Embryonic facial prominence (tissue), 1 donor: Measurements from ENCODE around the gene BRIP1.
"Not testable (repeated sequence)": the region's sequence is repeated elsewhere in the genome, so short reads cannot be mapped to it uniquely, and the experiment has no call there.

Experiments
- DNase-seq: peaks from one replicate; pipeline ENCODE4 v3.0.0-alpha.2; 2016; ENCODE audit errors: extremely low spot score

The BRIP1 gene

GRCh38 chr17:61867033-61867432 is 3.7 kb upstream of the BRIP1 start:
- no peak for DNase-seq

- no peak for DNase-seq
These were observed 436 bp upstream of the BRIP1 start for GRCh38 chr17:61863801-61864126.

DNA sequence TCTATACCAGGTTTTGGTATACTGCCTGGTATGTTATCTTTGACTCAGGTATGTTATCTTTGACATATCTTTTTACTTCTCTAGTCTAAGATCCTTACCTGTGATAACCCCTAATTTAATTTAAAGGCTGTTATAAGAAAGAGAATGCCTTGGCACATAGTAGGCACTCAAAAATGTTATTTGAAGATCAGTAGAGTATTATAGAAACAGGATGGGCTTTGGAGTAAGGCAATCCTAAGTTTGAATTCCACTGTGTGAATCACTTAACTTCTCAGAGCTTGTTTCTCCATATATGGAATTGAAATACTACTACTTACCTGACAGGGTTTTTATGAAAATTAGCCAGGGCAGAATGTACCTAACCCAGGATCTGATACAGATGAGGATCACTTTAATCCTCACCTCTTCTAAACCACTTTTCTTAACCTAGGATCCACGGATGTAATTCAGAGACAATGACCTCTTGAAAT is 1.2 kb downstream of the BRIP1 start:
- DNase-seq: no peak

DNA sequence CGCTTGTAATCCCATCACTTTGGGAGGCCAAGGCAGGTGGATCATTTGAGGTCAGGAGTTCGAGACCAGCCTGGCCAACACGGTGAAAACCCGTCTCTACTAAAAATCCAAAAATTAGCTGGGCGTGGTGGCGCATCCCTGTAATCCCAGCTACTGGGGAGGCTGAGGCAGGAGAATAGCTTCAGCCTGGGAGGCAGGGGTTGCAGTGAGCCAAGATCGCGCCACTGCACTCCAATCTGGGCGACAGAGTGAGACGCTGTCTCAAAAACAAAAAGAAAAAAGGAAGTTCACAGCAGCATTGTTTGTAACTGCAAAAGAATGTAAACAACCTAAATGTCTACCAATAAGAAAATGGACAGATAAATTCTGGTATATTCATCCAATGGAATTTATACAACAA is 2.9 kb downstream of the BRIP1 start:
- not testable (repeated sequence) for DNase-seq

- no peak for DNase-seq
These were observed 7.3 kb downstream of the BRIP1 start for GRCh38 chr17:61856035-61856434.

GRCh38 chr17:61852857-61853256 is 10.5 kb downstream of the BRIP1 start:
- no peak for DNase-seq

GRCh38 chr17:61849674-61850073 is 13.7 kb downstream of the BRIP1 start:
- DNase-seq: no peak

DNA sequence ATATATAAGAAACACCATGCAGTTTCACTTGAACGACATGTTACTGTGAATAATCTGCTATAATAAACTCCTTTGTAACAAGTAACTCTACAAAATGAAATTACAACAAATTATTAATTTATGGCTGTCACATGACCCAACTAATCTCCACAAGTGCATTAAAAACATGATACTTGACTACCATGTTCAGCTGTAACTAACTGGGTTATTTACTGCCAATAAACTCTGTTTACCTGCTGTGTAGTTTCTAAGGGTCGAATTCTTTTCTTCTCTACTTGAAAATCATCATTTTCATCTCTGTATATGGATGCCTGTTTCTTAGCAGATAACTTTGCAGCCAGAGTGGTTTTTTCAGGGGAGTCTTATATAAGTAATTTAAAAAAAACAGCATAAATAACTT is 14.4 kb downstream of the BRIP1 start:
- DNase-seq: no peak

- DNase-seq: no peak
These were observed 15.1 kb downstream of the BRIP1 start for GRCh38 chr17:61848247-61848646.

DNA sequence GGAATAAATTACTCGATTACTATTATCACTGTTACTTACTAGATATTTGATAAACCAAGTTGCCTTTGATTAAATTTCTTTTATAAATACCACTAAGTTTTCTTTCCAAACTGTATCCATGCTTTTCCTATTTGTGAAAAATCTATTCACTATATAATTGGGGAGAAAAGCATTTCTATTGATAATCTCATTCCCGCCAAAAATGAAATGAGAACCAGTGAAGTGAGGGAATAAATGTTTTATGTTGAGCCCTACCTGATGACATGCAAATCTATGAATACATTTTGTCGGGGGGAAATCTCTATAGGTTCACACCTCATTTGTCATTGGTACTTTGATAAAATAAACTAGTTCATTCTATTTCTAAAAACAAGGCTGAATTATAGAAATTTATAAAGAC is 15.7 kb downstream of the BRIP1 start:
- DNase-seq: no peak

DNA sequence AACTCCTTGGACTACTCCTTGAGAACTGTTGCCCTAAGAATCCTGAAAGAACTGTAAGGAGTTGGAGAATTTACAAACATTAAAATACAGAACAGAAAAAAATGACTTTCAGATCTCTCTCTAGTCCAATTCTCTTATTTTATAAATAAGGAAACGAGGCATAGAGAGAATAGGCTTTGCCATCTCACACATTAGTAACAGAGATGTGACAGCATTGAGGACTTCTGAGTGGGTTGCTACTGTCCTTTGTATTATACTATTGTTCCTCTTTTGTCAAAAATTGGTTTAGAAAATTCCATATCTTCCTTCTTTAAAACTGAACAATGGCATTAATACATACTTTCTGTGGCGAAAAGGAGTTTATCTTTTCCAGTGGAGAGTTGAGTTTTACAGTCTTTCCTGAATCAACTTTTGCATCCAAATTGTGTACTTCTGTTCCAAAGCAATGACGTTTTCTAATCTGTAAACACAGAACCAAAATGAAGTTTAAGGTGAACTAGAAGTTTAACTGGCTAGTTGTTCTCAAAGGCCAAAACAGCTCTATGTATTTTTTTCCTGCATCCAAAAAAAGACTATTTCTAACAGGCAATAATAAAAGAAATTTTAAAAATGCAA is 16.5 kb downstream of the BRIP1 start:
- DNase-seq: no peak

GRCh38 chr17:61846088-61846487 is 17.2 kb downstream of the BRIP1 start:
- DNase-seq: no peak

- DNase-seq: no peak
These were observed 19.9 kb downstream of the BRIP1 start for GRCh38 chr17:61843435-61843834.

DNA sequence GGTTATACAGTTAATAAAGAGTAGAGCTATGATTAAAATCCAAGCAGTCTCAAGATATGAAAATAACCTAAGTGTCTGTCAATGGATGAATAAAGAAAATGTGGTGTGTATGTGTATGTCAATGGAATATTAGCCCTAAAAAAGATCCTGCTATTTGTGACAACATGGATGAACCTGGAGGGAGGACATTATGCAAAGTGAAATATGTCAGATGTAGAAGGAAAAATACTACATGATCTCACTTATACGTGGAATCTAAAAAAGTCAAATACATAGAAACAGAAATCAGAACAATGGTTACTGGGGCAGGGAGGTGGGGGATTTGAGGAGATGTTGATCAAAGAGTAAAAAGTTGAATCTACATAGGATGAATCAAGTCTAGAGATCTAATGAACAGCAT is 20.4 kb downstream of the BRIP1 start:
- DNase-seq: no peak

DNA sequence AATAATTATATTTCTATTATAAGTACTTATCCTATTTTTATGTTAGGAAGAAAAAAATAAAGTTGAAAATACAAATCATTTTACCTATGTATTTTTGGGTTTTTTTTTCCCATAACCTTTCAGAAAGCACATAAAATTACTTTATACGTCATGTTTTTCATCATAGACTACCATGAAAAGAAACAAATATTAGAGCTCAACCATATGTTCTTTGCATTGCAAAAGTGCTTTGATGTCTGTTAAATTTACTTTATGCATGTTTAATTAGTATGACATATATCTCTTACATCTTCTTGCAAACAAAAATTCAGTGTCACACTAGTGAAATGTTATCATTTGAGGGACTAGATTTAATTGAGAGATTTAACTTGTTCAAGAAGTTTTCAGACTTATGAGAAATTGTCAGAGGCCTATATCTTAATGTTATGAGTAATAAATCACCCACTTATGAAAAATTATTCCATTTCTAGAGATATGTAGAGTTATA is 24.0 kb downstream of the BRIP1 start:
- no peak for DNase-seq

GRCh38 chr17:61837175-61838051 is 25.9 kb downstream of the BRIP1 start:
- DNase-seq: peak; percentile 45

GRCh38 chr17:61836266-61837174 is 26.8 kb downstream of the BRIP1 start:
- DNase-seq: no peak

GRCh38 chr17:61835606-61836005 is 27.7 kb downstream of the BRIP1 start:
- DNase-seq: no peak

DNA sequence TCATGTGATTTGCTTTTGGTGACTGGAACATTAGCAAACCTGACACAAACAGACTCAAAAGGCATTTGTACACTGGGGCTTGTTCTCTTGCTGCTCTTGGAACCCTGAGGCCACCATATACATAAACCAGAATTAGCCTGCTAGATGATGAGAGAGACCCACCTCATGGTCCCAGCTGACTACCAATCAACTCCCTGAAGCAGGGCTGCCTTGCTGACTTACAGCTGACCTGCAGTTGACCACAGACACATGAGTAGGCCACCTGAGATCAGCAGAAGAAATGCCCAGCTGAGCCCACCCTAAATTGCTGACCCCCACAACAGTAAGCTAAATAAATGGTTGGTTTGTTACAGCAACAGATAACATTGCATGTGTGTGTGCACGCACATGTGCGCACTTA is 28.7 kb downstream of the BRIP1 start:
- no peak for DNase-seq

- DNase-seq: no peak
These were observed 29.7 kb downstream of the BRIP1 start for GRCh38 chr17:61833536-61834193.

DNA sequence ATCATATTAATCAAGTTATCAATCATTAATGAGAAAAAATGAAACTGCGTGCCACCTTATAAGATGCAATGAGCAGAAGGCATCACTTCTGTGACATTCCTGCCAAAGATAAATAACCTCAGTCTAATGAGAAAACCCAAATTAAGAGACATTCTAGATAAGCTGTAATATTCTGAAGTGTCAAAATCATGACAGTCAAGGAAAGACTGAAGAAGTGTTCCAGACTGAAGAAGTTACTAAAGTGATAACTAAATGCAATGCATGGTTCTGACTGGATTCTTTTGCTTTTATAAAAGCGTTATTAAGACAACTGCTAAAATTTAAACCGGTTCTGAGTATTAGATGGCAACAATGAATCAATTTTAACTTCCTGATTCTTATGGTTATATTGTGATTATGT is 30.9 kb downstream of the BRIP1 start:
- no peak for DNase-seq

DNA sequence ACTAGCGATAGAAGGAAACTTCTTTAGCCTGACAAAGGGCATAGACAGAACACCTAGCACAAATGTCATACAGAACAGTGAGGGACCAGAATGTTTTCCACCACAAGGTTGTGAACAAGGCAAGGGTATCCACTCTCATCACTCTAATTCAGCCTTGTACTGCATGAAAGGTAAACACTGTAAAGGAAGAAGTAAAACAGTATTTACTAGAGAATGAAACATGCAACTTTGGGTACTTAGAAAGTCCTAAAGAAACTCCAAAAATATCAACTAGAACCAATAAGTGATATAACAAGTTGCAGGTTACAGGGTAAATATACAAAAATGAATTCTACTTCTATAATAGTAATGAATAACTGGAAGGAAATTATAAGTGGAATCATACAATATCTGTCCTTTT is 32.2 kb downstream of the BRIP1 start:
- DNase-seq: no peak
